ENCODE measurements around the gene ACSF3. TPM values are rescaled to one million over a fixed set of nuclear protein-coding genes. Genes with fewer than 3 reads are reported as not detected.

ACSF3 gene
- total RNA-seq, 1 experiment from 2014 or later: 34.0 TPM

DNA sequence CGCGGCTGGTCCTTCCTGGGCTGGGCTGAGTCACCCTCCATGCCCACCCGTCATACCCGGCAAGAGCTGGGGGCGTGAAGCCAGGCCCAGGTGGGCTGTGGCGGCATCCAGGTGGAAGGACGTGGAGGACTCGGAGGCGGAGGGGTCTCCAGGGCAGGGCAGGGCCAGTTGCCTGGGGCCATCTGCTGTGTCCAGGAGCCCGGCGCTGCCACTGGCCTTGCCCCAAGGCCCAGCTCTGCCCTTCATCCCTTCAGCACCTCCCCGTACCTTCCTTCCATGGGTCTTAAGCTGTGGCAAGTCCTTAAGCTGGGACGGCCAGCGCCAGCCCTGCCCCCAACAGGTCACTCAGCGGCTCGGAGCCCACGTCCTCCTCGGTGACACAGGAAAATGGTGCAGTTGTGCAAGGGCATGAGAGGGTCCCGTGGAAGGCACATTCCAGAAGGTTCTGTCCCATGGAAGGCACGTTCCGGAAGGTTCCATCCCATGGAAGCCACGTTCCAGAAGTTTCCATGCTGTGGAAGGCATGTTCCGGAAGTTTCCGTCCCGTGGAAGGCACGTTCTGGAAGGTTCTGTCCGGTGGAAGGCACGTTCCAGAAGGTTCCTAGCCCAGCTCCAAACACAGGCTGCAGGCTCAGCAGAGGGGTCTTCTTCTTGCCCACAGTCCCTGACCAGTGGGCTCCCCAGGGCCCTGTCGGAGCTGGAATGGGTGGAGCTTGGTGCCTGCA lies 67.5 kb downstream of the ACSF3 start:
- peaks cover 15% of the 10 kb centered on the region; the same call in 1 of the 2 replicates for H3F3A ChIP-seq (ENCODE audit: insufficient read depth, low read depth)
- no peaks in the 10 kb centered on the region for H3K36me3 ChIP-seq (ENCODE audit: low read depth)
- H3K4me3 ChIP-seq: no peak overlapping the region
- no peaks in the 10 kb centered on the region for H4K20me1 ChIP-seq (ENCODE audit: insufficient read depth)
- no peaks in the 10 kb centered on the region for H3K79me2 ChIP-seq (ENCODE audit: low read depth)
- H3K4me1 ChIP-seq (replicated peaks; ENCODE audit: insufficient read depth): no peaks in the 10 kb centered on the region
- no peak overlapping the region for H2AFZ ChIP-seq
- H3K27me3 ChIP-seq (ENCODE audit: insufficient read depth, low read depth): no peaks in the 10 kb centered on the region
- DNase-seq: no peak
- no peaks in the 10 kb centered on the region for H3K9me3 ChIP-seq (ENCODE audit: insufficient read depth, low read depth)
- intact Hi-C loops (cut with micrococcal nuclease; ENCODE audit: unreplicated experiment): no loop called here
- ChIA-PET CTCF (no interaction called here), POLR2A (ENCODE audit: unreplicated experiment) (no interaction called here)
- H3K9me2 ChIP-seq (ENCODE audit: insufficient read depth): no peaks in the 10 kb centered on the region
- BruUV-seq (replicated peaks): no TSS peak
- no peak overlapping the region for H3K4me2 ChIP-seq
- no peak overlapping the region for H3K27ac ChIP-seq
- TF ChIP-seq, protein P1, sequence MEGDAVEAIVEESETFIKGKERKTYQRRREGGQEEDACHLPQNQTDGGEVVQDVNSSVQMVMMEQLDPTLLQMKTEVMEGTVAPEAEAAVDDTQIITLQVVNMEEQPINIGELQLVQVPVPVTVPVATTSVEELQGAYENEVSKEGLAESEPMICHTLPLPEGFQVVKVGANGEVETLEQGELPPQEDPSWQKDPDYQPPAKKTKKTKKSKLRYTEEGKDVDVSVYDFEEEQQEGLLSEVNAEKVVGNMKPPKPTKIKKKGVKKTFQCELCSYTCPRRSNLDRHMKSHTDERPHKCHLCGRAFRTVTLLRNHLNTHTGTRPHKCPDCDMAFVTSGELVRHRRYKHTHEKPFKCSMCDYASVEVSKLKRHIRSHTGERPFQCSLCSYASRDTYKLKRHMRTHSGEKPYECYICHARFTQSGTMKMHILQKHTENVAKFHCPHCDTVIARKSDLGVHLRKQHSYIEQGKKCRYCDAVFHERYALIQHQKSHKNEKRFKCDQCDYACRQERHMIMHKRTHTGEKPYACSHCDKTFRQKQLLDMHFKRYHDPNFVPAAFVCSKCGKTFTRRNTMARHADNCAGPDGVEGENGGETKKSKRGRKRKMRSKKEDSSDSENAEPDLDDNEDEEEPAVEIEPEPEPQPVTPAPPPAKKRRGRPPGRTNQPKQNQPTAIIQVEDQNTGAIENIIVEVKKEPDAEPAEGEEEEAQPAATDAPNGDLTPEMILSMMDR (conservative IDR thresholded peaks at IDR 0.05): no peak
- TF ChIP-seq EZH2 (IDR thresholded peaks at IDR 0.05; ENCODE audit: low read depth): no peak

DNA sequence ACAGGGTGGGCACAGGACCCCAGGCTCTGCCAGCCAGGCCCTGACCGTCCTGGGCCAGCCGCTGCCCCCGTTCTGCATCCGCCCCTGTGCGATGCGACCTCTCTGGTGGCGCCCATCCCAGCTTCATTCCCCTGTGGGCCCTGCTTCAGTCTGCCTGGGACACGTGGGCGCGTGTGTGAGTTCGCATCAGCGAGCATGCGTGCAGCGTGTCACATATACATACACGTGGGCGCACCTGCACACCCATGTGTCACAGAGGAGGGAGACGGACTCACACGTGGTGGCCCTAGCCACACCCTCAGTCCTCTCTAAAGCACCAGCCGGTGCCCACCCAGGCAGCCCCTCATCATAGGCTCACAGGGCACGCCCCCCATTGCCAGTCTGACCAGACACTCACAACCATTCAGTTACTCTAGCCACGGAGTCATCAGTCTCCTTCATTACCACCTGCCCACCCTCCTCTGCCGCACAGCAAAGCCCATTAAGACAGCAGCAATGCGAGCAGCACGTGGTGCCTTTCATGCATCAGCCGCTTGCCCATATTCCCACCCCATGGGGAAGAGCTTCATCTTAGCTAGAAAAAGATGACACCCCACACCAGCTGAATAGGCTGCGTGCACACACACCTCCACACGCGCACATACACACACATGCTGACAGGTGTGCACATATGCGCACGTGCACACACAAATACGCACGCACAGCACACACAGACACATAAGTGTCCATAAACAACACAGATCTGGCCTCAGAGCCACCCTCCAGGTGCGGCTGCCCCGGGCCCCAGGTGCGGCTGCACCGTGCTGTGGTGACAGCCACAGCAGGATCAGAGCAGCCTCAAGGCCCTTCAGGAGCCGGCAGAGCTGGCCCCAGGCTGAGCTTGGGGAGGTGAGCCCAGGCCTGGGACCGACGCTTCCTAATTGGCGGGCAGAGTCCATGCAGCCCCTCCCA lies 68.4 kb downstream of the ACSF3 start:
- H3K4me1 ChIP-seq (replicated peaks; ENCODE audit: insufficient read depth): peaks cover 3% of the 10 kb centered on the region; the same call in 1 of the 2 replicates
- H2AFZ ChIP-seq: no peak overlapping the region
- H3K79me2 ChIP-seq (ENCODE audit: low read depth): no peaks in the 10 kb centered on the region
- no peaks in the 10 kb centered on the region for H3K9me2 ChIP-seq (ENCODE audit: insufficient read depth)
- intact Hi-C loops (cut with micrococcal nuclease; ENCODE audit: unreplicated experiment): no loop called here
- H4K20me1 ChIP-seq (ENCODE audit: insufficient read depth): no peaks in the 10 kb centered on the region
- peaks cover 12% of the 10 kb centered on the region; the same call in 1 of the 2 replicates for H3F3A ChIP-seq (ENCODE audit: insufficient read depth, low read depth)
- no peaks in the 10 kb centered on the region for H3K36me3 ChIP-seq (ENCODE audit: low read depth)
- H3K27me3 ChIP-seq (ENCODE audit: insufficient read depth, low read depth): no peaks in the 10 kb centered on the region
- no peak overlapping the region for H3K4me2 ChIP-seq
- CTCF ChIA-PET: no interaction called here
- no peaks in the 10 kb centered on the region for H3K9me3 ChIP-seq (ENCODE audit: insufficient read depth, low read depth)
- DNase-seq: no peak
- no TSS peak for BruUV-seq (replicated peaks)
- no peak overlapping the region for H3K27ac ChIP-seq
- TF ChIP-seq EZH2 (IDR thresholded peaks at IDR 0.05; ENCODE audit: low read depth): no peak
- TF ChIP-seq, protein P1 (conservative IDR thresholded peaks at IDR 0.05): no peak
- H3K4me3 ChIP-seq: no peak overlapping the region
- POLR2A ChIA-PET (ENCODE audit: unreplicated experiment): no interaction called here

DNA sequence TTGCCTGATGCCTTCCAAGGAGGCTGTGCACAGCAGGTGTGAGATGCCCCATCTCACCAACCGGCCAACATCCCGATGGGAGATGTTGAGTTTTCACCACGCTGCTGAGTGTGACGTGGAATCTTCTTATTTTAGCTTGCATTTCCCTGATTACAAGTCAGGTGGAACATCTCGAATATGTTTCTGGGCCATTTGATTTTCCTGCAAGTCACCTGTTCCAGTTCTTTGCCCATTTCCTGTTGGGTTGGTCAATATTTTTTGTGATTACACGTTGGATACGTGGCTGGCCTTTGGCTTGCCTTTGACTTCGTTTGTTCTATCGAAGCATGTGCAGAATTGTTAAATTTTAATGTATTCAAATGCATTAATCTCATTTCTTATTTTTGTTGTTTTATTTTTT lies 69.6 kb downstream of the ACSF3 start:
- no TSS peak for BruUV-seq (replicated peaks)
- no peak overlapping the region for H3K4me2 ChIP-seq
- TF ChIP-seq, protein P1 (conservative IDR thresholded peaks at IDR 0.05): no peak
- no peak for TF ChIP-seq EZH2 (IDR thresholded peaks at IDR 0.05; ENCODE audit: low read depth)
- no peaks in the 10 kb centered on the region for H3K9me3 ChIP-seq (ENCODE audit: insufficient read depth, low read depth)
- ChIA-PET POLR2A (ENCODE audit: unreplicated experiment) (no interaction called here), CTCF (interaction anchor here (0.6 kb wide), 1 partner anchor 347 kb away, joined by 6 read pairs; no protein-coding TSS in a partner anchor)
- peaks cover 6% of the 10 kb centered on the region; the same call in 1 of the 2 replicates for H3K4me1 ChIP-seq (replicated peaks; ENCODE audit: insufficient read depth)
- intact Hi-C loops (cut with micrococcal nuclease; ENCODE audit: unreplicated experiment): no loop called here
- H3K79me2 ChIP-seq (ENCODE audit: low read depth): no peaks in the 10 kb centered on the region
- no peak overlapping the region for H3K4me3 ChIP-seq
- H3F3A ChIP-seq (ENCODE audit: insufficient read depth, low read depth): peaks cover 11% of the 10 kb centered on the region; the same call in 1 of the 2 replicates
- H2AFZ ChIP-seq: no peak overlapping the region
- no peak overlapping the region for H3K27ac ChIP-seq
- H3K9me2 ChIP-seq (ENCODE audit: insufficient read depth): no peaks in the 10 kb centered on the region
- no peaks in the 10 kb centered on the region for H4K20me1 ChIP-seq (ENCODE audit: insufficient read depth)
- no peaks in the 10 kb centered on the region for H3K27me3 ChIP-seq (ENCODE audit: insufficient read depth, low read depth)
- H3K36me3 ChIP-seq (ENCODE audit: low read depth): no peaks in the 10 kb centered on the region
- no peak for DNase-seq

Measured in PC-9 (cell line).